ENCODE measurements around the gene KCNQ2.

KCNQ2 gene

DNA sequence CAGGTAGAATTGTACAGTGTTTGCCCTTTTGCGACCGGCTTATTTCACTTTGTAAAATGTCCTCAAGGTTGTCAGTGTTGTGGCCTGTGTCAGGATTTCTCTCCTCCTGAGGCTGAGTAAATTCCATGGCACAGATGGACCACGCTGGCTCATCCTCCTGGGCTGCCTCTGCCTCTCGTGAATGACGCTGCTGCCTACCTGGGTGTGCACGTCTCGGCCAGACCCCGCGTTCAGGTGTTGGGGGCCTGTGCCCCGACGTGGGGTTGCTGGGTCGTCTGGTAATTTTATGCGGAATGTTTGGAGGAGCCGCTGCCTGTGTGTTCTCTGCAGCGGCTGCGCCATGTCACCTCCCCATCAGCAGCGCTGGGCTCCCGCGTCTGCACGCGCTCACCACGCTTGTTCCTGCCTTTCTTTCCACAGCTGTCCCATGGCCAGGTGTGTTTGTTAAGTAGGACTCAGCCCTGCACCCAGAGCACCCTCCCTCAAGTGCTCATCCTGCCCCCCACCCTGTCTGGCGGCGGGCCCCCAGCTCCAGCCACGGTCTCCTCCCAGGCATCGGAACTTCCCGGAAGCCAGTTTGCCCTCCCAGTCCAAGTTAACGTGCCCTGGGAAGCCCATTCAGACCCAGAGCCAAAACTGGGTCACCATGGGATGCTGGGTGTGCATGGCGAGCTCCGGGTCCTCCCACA, 75.2 kb downstream of the KCNQ2 start:
- TF ChIP-seq, protein P1, sequence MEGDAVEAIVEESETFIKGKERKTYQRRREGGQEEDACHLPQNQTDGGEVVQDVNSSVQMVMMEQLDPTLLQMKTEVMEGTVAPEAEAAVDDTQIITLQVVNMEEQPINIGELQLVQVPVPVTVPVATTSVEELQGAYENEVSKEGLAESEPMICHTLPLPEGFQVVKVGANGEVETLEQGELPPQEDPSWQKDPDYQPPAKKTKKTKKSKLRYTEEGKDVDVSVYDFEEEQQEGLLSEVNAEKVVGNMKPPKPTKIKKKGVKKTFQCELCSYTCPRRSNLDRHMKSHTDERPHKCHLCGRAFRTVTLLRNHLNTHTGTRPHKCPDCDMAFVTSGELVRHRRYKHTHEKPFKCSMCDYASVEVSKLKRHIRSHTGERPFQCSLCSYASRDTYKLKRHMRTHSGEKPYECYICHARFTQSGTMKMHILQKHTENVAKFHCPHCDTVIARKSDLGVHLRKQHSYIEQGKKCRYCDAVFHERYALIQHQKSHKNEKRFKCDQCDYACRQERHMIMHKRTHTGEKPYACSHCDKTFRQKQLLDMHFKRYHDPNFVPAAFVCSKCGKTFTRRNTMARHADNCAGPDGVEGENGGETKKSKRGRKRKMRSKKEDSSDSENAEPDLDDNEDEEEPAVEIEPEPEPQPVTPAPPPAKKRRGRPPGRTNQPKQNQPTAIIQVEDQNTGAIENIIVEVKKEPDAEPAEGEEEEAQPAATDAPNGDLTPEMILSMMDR (IDR thresholded peaks at IDR 0.05; ENCODE audit: low read depth, low read length): no peak
- in situ Hi-C loops (cut with HindIII; ENCODE audit: low sequenced_read_pairs): no loop called here
- no peak overlapping the region for H3K4me3 ChIP-seq (ENCODE audit: low read depth, low read length)
- DNase-seq (ENCODE audit: low read depth, low spot score): no peak

DNA sequence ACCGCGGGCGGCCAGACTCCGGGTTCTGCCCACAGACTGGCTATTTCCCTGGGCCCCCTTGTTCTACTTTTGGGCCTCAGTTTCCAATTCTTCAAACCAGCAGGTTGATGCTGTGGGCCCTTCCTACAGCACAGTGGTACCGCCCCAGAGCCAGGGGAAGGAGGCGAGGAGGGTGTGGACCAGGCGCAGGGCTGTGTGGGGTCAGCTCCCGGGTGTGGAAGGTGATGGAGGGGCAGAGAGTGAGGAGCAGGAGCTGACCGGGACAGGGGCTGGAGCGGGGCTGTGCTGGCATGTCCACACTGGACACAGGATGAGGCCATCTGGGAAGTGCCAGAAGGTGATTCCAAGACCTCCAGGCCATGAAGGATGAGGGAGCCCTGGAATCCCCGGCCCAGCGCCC, 76.2 kb downstream of the KCNQ2 start:
- TF ChIP-seq, protein P1 (IDR thresholded peaks at IDR 0.05; ENCODE audit: low read depth, low read length): no peak
- no peak for DNase-seq (ENCODE audit: low read depth, low spot score)
- H3K4me3 ChIP-seq (ENCODE audit: low read depth, low read length): no peak overlapping the region
- in situ Hi-C loops (cut with HindIII; ENCODE audit: low sequenced_read_pairs): no loop called here

DNA sequence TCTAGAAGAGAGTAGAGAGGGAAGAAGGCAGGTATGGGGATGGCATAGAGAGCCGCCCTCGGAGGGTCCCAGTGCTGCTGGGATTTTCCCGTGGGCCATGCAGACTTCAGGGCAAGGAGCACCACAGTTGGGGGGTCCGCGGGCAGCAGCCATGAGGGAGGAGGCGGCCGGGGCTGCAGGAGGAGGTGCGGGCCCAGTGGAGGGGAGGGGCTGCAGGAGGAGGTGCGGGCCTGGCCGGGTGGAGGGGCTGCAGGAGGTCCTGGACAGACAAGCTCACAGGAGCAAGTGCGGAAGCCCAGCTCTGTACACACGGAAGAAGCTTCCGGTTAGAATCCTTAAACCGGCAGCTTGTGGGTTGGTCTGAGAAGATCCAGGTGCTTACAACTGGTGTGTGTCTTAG, 76.7 kb downstream of the KCNQ2 start:
- in situ Hi-C loops (cut with HindIII; ENCODE audit: low sequenced_read_pairs): no loop called here

DNA sequence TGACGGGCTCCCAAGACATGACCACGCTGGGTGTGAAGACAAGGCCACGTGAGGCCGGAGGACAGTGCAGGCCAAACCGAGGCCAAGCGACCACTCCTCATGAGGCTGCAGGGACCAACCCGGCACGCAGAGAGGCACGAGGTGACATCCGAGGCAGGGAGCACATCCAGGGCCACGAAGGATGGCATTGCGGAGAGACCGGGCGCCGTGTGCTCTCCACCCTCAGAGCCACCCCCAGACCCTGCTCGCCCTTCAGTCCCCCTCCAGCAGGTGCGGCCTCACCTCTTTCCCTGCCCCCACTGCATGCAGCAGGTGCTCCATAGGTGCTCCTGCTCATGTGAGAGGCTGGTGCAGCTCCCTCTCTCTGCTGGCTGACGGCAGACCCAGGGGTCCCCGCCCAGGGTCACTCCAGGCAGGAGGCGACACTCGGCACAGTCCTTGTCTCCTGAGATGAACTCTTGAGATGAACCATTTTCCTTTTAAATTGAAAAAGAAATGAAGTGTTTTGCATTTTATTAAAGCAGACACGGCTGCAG, 77.5 kb downstream of the KCNQ2 start:
- in situ Hi-C loops (cut with HindIII; ENCODE audit: low sequenced_read_pairs): no loop called here
- no peak for DNase-seq (ENCODE audit: low read depth, low spot score)
- H3K4me3 ChIP-seq (ENCODE audit: low read depth, low read length): no peak overlapping the region
- TF ChIP-seq, protein P1 (IDR thresholded peaks at IDR 0.05; ENCODE audit: low read depth, low read length): no peak

More for the DNA sequence above, 76.7 kb downstream of the KCNQ2 start:
- TF ChIP-seq, protein P1 (IDR thresholded peaks at IDR 0.05; ENCODE audit: low read depth, low read length): no peak
- no peak for DNase-seq (ENCODE audit: low read depth, low spot score)
- no peak overlapping the region for H3K4me3 ChIP-seq (ENCODE audit: low read depth, low read length)

DNA sequence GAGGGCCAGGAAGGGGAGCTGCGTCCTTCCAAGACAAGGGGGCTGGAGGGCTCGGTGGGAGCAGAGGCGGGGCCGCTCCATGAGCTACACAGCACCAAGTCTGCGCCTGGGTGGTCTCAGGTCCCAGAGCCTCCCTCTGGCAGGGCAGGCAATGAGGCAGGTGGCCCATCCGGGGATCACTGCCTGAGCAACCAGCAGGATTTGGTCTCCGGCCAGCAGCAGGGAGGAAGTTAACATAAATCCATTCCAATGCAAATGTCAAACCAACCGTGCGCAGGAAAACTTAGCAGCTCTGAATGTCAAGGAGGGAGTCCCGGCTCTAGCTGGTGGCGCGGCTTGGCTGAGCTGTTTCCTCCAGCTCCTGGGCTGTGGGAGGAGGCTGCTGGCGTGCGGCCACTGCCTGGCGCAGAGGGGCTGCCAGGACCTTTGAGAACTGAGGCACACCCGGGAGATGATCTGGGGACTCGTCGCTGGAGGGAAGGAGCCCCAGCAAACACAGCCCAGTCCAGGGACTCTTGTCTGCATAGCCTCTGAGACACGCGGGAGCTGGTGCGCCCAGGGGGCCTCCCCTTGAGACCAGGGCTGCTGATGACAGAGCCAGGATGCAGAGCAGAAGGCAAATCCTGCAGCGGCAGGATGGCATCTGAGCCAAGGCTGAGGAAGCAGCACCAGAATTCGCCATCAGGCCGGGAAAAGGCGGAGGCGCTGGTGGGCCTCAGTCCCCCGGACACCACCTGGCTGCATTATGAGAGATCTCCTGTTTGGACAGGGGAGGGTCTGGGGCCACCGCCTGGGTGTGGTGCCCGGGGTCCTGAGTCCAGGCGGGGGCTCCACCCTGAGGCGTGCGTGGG, 78.2 kb downstream of the KCNQ2 start:
- in situ Hi-C loops (cut with HindIII; ENCODE audit: low sequenced_read_pairs): no loop called here
- no peak overlapping the region for H3K4me3 ChIP-seq (ENCODE audit: low read depth, low read length)
- TF ChIP-seq, protein P1 (IDR thresholded peaks at IDR 0.05; ENCODE audit: low read depth, low read length): no peak
- DNase-seq (ENCODE audit: low read depth, low spot score): no peak

DNA sequence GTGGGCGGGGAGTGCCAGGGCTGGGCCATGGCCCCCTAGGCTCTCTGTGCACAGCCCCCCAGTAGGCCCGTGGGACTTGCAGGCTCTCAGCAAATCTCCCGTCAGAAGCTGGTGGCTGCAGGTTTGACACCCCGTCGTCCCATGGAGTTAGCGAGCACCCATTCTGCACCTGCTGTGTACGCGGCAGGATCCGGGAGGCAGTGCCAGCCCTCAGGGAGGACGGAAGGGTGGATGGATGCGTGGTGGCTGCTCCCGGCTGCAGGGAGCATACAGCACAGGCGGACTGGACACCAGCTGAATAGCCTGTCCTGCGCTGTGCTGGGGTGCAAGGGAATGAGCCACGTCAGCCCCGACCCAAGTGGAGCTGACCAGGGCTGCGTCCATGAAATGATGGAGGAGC, 78.9 kb downstream of the KCNQ2 start:
- DNase-seq (ENCODE audit: low read depth, low spot score): no peak
- in situ Hi-C loops (cut with HindIII; ENCODE audit: low sequenced_read_pairs): no loop called here
- TF ChIP-seq, protein P1 (IDR thresholded peaks at IDR 0.05; ENCODE audit: low read depth, low read length): no peak
- no peak overlapping the region for H3K4me3 ChIP-seq (ENCODE audit: low read depth, low read length)
